Neural crest cell (in vitro differentiated cells): ENCODE data around the gene RALBP1. TPM values are rescaled to one million over a fixed set of nuclear protein-coding genes. Genes with fewer than 3 reads are reported as not detected.

Experiments used
- DNase-seq: peaks from one replicate; pipeline ENCODE4 v3.0.0; 2021; ENCODE audit warnings: low read depth, mixed read lengths, low spot score
- H3K27ac Mint-ChIP-seq: one replicate; pipeline ENCODE4 v1.8.0; 2021; ENCODE audit warnings: mild to moderate bottlenecking, mixed read lengths; ENCODE audit not compliant: unreplicated experiment
- H3K27me3 Mint-ChIP-seq: 2 replicates; pipeline ENCODE4 v1.8.0; 2021; ENCODE audit warnings: low read depth, mild to moderate bottlenecking, mixed read lengths
- H3K36me3 Mint-ChIP-seq: 2 replicates; pipeline ENCODE4 v1.8.0; 2021; ENCODE audit warnings: low read depth, mild to moderate bottlenecking, mixed read lengths
- H3K4me1 Mint-ChIP-seq: 2 replicates; pipeline ENCODE4 v1.8.0; 2021; ENCODE audit warnings: mixed read lengths
- H3K4me3 Mint-ChIP-seq: one replicate; pipeline ENCODE4 v1.8.0; 2021; ENCODE audit warnings: mild to moderate bottlenecking, mixed read lengths
- H3K9me3 Mint-ChIP-seq: 2 replicates; pipeline ENCODE4 v1.8.0; 2021; ENCODE audit warnings: mixed read lengths
- CTCF ChIP-seq: fragments of 200-600 bp; sonication (generic); conservative IDR thresholded peaks from 2 replicates; pipeline ENCODE4 v1.5.0; 2021; ENCODE audit warnings: antibody characterized with exemption, mild to moderate bottlenecking
- total RNA-seq: library from RNA; stranded (reverse); gene quantifications from 2 replicates; pipeline ENCODE4 v1.2.1, GENCODE V29; 2021

Gene RALBP1
- total RNA-seq, 1 donor from 2014 or later = 47.0 TPM

GRCh38 chr18:9574473-9575115, 99.3 kb downstream of the RALBP1 start:
- H3K27ac Mint-ChIP-seq = no peak overlapping the region
- H3K4me3 Mint-ChIP-seq = no peak overlapping the region
- no peak for DNase-seq
- TF ChIP-seq CTCF = no peak
- H3K36me3 Mint-ChIP-seq = peaks cover 11% of the 10 kb centered on the region
- no peaks in the 10 kb centered on the region for H3K9me3 Mint-ChIP-seq
- no peaks in the 10 kb centered on the region for H3K27me3 Mint-ChIP-seq
- H3K4me1 Mint-ChIP-seq = peaks cover 7% of the 10 kb centered on the region

- H3K27ac Mint-ChIP-seq = no peak overlapping the region
- peak; percentile 90 for TF ChIP-seq CTCF
- no peaks in the 10 kb centered on the region for H3K27me3 Mint-ChIP-seq
- peaks cover 7% of the 10 kb centered on the region for H3K4me1 Mint-ChIP-seq
- H3K4me3 Mint-ChIP-seq = no peak overlapping the region
- peaks cover 15% of the 10 kb centered on the region for H3K36me3 Mint-ChIP-seq
- H3K9me3 Mint-ChIP-seq = no peaks in the 10 kb centered on the region
- DNase-seq = peak; percentile 55
Measured at GRCh38 chr18:9575558-9575957, 100.2 kb downstream of the RALBP1 start.

GRCh38 chr18:9577361-9577760, 102.0 kb downstream of the RALBP1 start:
- H3K36me3 Mint-ChIP-seq = peaks cover 27% of the 10 kb centered on the region
- peaks cover 4% of the 10 kb centered on the region for H3K9me3 Mint-ChIP-seq
- no peaks in the 10 kb centered on the region for H3K27me3 Mint-ChIP-seq
- peaks cover 7% of the 10 kb centered on the region for H3K4me1 Mint-ChIP-seq
- no peak overlapping the region for H3K4me3 Mint-ChIP-seq
- no peak for TF ChIP-seq CTCF
- peak overlapping the region; percentile 40 for H3K27ac Mint-ChIP-seq
- no peak for DNase-seq

- no peak for TF ChIP-seq CTCF
- Mint-ChIP-seq H3K4me1 (peaks cover 7% of the 10 kb centered on the region), H3K27ac (no peak overlapping the region), H3K9me3 (peaks cover 6% of the 10 kb centered on the region), H3K27me3 (no peaks in the 10 kb centered on the region), H3K36me3 (peaks cover 34% of the 10 kb centered on the region), H3K4me3 (no peak overlapping the region)
- no peak for DNase-seq
Measured at GRCh38 chr18:9578306-9578705, 103.0 kb downstream of the RALBP1 start.

GRCh38 chr18:9581667-9582066, 106.4 kb downstream of the RALBP1 start:
- H3K4me3 Mint-ChIP-seq = no peak overlapping the region
- H3K4me1 Mint-ChIP-seq = no peaks in the 10 kb centered on the region
- H3K36me3 Mint-ChIP-seq = peaks cover 40% of the 10 kb centered on the region
- DNase-seq = no peak
- H3K27ac Mint-ChIP-seq = no peak overlapping the region
- peaks cover 6% of the 10 kb centered on the region for H3K9me3 Mint-ChIP-seq
- TF ChIP-seq CTCF = no peak
- no peaks in the 10 kb centered on the region for H3K27me3 Mint-ChIP-seq
